Coronary artery (tissue), 2 donors: ENCODE results near the gene KRT75.

Experiments
- DNase-seq: peaks from one replicate; pipeline ENCODE4 v3.0.0-alpha.2; 2017; ENCODE audit warnings: low spot score
- H3K27ac ChIP-seq, 2 donors: fragments of 200-600 bp; sonication (generic); one replicate each; pipeline ENCODE4 v1.5.1; 2016 to 2019
- H3K4me3 ChIP-seq: fragments of 200-600 bp; sonication (generic); 2 replicates; pipeline ENCODE4 v1.5.1; 2016; ENCODE audit warnings: mild to moderate bottlenecking, moderate library complexity
- TF ChIP-seq, protein P1 (sequence below): fragments of 200-600 bp; sonication (generic); IDR thresholded peaks from one replicate; pipeline ENCODE4 v1.5.1; 2019; ENCODE audit warnings: antibody characterized with exemption

KRT75 gene

DNA sequence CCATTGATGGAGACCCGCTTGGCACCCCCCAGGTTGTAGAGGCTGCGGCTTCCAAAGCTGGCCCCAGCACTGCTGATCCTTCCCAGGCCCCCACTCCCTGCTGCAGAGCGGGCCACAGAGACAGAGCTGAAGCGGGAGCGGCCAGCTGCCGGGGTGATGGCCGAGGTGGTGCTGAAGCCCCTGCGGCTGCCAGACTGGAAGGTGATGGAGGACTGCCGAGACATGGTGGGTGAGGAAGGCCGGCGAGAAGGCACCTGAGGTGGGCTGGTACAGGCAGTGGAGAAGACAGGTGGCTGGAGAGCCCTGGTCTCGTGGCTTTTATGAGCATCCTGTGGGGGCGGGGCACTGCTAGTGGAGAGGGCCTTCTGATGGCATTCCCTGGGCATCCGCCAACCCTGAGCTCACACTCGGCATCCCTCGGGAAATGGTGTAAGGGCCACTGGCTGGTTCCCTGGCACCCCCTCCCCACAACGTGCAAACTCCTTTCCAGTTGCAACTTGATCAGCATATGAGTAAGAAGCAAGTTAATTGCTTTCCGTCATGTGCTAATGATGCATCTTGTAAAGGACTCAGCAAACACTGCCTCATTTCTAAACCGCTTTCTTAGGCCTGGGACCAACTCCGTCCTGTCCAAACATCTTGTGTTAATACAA, at the start of gene KRT75:
KRT75 (minus strand) TSS at position 291 of the 653 bp plus-strand sequence; CDS start at position 224, 67 bp downstream.
- peak; percentile 68 for DNase-seq
- TF ChIP-seq, protein P1, sequence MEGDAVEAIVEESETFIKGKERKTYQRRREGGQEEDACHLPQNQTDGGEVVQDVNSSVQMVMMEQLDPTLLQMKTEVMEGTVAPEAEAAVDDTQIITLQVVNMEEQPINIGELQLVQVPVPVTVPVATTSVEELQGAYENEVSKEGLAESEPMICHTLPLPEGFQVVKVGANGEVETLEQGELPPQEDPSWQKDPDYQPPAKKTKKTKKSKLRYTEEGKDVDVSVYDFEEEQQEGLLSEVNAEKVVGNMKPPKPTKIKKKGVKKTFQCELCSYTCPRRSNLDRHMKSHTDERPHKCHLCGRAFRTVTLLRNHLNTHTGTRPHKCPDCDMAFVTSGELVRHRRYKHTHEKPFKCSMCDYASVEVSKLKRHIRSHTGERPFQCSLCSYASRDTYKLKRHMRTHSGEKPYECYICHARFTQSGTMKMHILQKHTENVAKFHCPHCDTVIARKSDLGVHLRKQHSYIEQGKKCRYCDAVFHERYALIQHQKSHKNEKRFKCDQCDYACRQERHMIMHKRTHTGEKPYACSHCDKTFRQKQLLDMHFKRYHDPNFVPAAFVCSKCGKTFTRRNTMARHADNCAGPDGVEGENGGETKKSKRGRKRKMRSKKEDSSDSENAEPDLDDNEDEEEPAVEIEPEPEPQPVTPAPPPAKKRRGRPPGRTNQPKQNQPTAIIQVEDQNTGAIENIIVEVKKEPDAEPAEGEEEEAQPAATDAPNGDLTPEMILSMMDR = no peak
- Histone ChIP-seq H3K4me3 (no peak within 1 kb of the TSS), H3K27ac (no peak within 1 kb of the TSS)

DNA sequence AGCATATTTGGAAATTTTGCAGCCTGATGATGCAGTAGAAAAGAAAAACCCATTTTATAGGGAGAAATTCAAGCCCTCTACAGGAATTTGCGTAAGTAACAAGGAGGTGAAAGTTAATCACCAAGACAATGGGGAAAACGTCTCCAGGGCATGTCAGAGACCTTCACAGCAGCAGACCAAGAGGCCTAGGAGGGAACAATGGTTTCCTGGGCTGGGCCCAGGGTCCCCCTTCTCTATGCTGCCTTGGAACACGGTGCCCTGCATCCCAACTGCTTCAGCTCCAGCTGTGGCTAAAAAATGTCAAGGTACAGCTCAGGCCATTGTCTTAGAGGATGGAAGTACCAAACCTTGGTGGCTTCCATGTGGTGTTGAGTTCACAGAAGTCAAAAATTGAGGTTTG, 45.9 kb upstream of the KRT75 start:
- Histone ChIP-seq H3K4me3 (no peak overlapping the region), H3K27ac (no peak overlapping the region)
- no peak for DNase-seq
- TF ChIP-seq, protein P1 = no peak

DNA sequence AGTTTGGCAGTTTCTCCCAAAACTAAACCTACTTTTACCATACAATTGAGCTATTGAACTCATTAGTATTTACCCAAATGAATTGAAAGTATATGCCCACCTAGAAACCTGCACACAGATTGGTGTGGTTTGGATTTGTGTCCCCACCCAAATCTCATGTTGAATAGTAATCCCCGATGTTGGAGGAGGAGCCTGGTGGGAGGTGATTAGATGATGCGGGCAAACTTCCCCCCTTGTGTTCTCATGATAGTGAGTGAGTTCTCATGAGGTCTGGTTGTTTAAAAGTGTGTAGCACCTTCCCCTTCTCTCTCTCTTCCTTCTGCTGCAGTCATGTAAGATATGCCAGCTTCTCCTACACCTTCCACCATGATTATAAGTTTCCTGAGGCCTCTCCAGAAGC, 43.5 kb upstream of the KRT75 start:
- Histone ChIP-seq H3K27ac (no peak overlapping the region), H3K4me3 (no peak overlapping the region)
- DNase-seq = no peak
- TF ChIP-seq, protein P1 = no peak

DNA sequence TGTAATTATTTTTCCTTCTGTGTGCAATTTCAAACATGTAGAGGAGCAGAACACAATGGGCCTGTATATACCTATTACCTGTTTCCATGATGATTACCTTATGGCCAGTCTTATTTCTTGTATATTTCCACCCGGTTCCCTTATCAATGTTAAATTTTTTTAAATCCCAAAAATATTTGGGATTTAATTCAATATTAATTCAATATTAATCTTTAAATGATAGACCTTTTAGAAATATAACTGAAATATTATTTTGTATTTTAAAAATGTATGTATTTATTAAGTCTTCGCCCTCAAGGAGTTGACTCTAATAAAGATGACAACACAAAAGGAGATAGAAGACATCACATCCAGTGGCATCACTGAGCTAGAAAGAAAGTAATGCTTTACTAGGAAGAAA, 40.0 kb upstream of the KRT75 start:
- TF ChIP-seq, protein P1 = no peak
- no peak overlapping the region for H3K27ac ChIP-seq
- DNase-seq = no peak

DNA sequence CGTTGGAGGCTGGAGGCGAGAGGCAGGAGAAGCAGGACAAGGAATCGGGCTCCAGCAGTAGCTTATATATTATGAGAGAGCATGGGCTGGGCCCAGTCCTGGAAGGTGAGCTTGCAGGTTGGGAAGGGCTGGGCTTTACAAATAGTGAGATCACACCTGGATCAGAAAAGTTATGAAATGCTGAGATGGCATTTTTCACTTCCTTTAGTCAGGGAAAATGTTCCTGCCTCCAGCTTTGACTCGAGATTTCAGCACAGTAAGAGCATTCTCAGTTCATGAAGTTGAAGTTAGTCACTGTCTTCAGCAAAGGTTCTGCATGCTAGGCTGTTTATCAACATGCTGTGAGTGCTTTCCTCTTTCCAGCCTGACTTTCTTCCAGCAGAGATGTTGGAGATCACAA, 39.6 kb upstream of the KRT75 start, which contains the start of gene KRT6C:
KRT6C (minus strand) TSS at position 38 of the 400 bp plus-strand sequence. CDS start 68 bp downstream, outside the sequence.
- DNase-seq = no peak
- TF ChIP-seq, protein P1 = no peak
- Histone ChIP-seq H3K27ac (no peak within 1 kb of the TSS), H3K4me3 (no peak within 1 kb of the TSS)

More for the DNA sequence above, 40.0 kb upstream of the KRT75 start:
- H3K4me3 ChIP-seq = no peak overlapping the region

DNA sequence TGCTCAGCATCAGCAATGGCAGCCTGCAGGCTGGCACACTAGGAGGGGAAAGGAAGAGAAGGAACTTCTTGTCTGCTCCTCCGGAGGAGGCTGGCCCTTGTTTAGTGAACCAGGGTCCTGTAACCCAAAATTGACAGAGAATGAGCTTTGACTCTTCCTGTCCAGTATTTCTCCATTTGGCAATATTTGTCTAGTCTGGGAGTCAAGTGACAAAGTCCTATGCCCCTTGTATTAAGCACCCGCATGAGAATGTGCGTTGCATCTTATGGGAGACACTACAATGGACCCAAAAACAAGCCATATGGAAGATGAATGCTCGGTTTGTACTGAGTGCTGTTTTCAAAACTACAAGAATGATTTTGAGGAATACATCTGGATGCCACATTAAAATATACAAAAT, 35.7 kb upstream of the KRT75 start:
- DNase-seq = no peak
- TF ChIP-seq, protein P1 = no peak
- H3K4me3 ChIP-seq = no peak overlapping the region
- no peak overlapping the region for H3K27ac ChIP-seq

DNA sequence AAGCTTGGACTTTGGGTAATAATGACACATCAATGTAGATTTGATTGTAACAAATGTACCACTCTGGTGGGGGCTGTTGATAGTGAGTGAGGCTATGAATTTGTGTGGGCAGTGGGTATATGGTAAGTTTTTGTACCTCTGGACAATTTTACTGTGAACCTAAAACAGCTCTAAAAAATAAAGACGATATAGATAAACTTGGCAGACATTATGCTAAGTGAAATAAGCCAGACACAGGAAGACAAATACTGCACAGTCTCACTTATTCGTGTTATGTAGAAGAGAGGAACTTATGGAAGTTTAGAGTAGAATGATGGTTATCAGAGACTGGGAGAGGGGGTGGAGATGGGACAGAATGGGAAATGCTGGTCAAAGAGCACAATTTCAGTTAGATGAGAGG, 30.7 kb upstream of the KRT75 start:
- Histone ChIP-seq H3K27ac (no peak overlapping the region), H3K4me3 (no peak overlapping the region)
- TF ChIP-seq, protein P1 = no peak
- no peak for DNase-seq
